Fibroblast of lung (primary cell): Measurements from ENCODE around the gene PCK2. TPM values are rescaled to one million over a fixed set of nuclear protein-coding genes. Genes with fewer than 3 reads are reported as not detected.

ENCODE experiments used
- DNase-seq, 2 donors: peaks; one replicate each; pipeline versions ENCODE4 v3.0.0 to v3.0.0-alpha.2; 2010; ENCODE audit warnings: low read depth in 2 of 2
- H2AFZ ChIP-seq: 2 replicates; pipeline ENCODE4 v1.5.1; 2012; ENCODE audit warnings: low read length, control low read depth, inconsistent platforms
- H3K27ac ChIP-seq: 2 replicates; pipeline ENCODE4 v1.5.1; 2011; ENCODE audit warnings: low read length, control low read depth; ENCODE audit not compliant: insufficient read depth
- H3K27me3 ChIP-seq: 2 replicates; pipeline ENCODE4 v1.5.1; 2011; ENCODE audit warnings: mild to moderate bottlenecking, low read length; ENCODE audit not compliant: control insufficient read depth, insufficient read depth
- H3K36me3 ChIP-seq: 2 replicates; pipeline ENCODE4 v1.5.1; 2011; ENCODE audit warnings: low read length; ENCODE audit not compliant: control insufficient read depth, insufficient read depth
- H3K4me1 ChIP-seq: 2 replicates; pipeline ENCODE4 v1.5.1; 2011; ENCODE audit warnings: low read length; ENCODE audit not compliant: control insufficient read depth, insufficient read depth; ENCODE audit errors: extremely low read depth
- H3K4me2 ChIP-seq: 2 replicates; pipeline ENCODE4 v1.5.1; 2011; ENCODE audit warnings: low read length, control low read depth; ENCODE audit not compliant: insufficient read depth; ENCODE audit errors: extremely low read depth
- H3K4me3 ChIP-seq, 4 experiments: fragments of 200-600 bp in 1 of 4; sonication (generic) in 1 of 4; replicated peaks in 1 of 4; 2 replicates each; pipeline ENCODE4 v1.5.1; 2011 to 2016; ENCODE audit warnings: low read length in 4 of 4, low read depth in 3 of 4, mild to moderate bottlenecking in 3 of 4, control low read depth in 2 of 4, inconsistent platforms in 1 of 4, mixed read lengths in 1 of 4; ENCODE audit not compliant: insufficient read depth in 1 of 4; ENCODE audit errors: control extremely low read depth in 1 of 4
- H3K79me2 ChIP-seq: 2 replicates; pipeline ENCODE4 v1.5.1; 2012; ENCODE audit warnings: mild to moderate bottlenecking, low read length, inconsistent platforms; ENCODE audit not compliant: control insufficient read depth, insufficient read depth
- H3K9ac ChIP-seq: 2 replicates; pipeline ENCODE4 v1.5.1; 2011; ENCODE audit warnings: mild to moderate bottlenecking, low read length, control low read depth; ENCODE audit not compliant: insufficient read depth
- H3K9me3 ChIP-seq: 2 replicates; pipeline ENCODE4 v1.5.1; 2012; ENCODE audit warnings: low read depth, low read length; ENCODE audit not compliant: control insufficient read depth, insufficient read depth
- H4K20me1 ChIP-seq: 2 replicates; pipeline ENCODE4 v1.5.1; 2011; ENCODE audit warnings: low read length; ENCODE audit not compliant: control insufficient read depth, insufficient read depth; ENCODE audit errors: extremely low read depth
- EZH2 ChIP-seq: IDR thresholded peaks from 2 replicates; pipeline ENCODE4 v1.5.1; 2012; ENCODE audit warnings: low read length, control low read depth, mild to moderate bottlenecking; ENCODE audit errors: missing control alignments
- polyA plus RNA-seq, 2 donors: library from polyadenylated mRNA; depleted of rRNA in 1 of 2; stranded (reverse) in 1 of 2; unstranded in 1 of 2; fragments of >200 nt; gene quantifications; 2 replicates each; pipeline ENCODE4 v1.2.1, GENCODE V29; 2011 to 2012; ENCODE audit warnings: missing spikeins in 1 of 2
- total RNA-seq: library from RNA; depleted of rRNA; stranded (reverse); fragments of >200 nt; gene quantifications from 2 replicates; pipeline ENCODE4 v1.2.1, GENCODE V29; 2014
- TF ChIP-seq, protein P1 (sequence below), 2 donors: IDR thresholded peaks in 1 of 2; conservative IDR thresholded peaks in 1 of 2; 1 replicate in 1 of 2; 2 replicates in 1 of 2; pipeline ENCODE4 v1.5.1; 2011 to 2012; ENCODE audit warnings: low read length in 2 of 2, control low read depth in 1 of 2, inconsistent platforms in 1 of 2, low read depth in 1 of 2, mild to moderate bottlenecking in 1 of 2

PCK2 gene
- total and polyA plus RNA-seq, 2 donors (not counting 1 experiment from before 2014, with no cell fraction given) = 15.9 to 71.3 TPM

DNA sequence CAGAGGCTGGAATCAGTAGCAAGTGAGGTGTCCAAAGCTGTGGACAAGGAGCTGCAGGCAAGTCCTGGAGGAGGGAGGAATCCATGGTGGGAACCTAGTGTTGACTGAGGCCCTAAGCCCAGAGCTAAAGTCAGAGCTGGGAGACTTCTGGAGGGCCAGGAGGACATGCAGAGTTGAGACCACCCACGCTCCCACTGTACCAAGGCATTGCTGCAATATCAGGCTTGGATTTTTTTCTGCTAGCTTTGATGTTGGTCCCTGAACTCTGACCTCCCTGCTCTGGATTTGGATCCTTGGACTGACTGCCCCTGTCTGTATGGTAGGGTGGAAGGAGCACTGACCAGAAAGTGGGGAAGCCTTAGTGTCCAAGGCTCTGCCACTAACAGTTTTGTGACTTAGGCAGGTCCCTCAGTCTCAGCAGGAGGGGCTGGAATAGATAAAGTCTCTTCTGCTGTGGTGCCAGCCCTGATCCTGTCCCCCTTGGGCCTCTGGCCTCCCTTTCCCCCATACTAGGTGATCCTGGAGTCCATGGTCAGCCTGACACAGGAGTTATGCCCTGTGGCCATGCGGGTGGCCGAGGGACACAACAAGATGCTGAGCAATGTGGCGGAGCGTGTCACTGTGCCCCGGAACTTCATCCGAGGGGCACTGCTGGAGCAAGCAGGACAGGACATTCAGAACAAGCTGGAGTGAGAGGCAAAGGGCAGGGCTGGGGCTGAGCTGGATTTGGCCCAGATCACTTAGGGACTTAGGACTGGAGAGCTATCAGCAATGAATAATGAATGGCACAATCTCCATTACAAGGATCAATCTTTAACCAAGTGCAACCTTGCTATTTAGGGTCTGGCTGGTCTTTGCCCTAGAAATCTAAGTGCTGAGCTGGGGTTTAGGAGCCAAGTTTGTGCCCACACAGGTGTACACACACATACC is 32.9 kb upstream of the PCK2 start:
- H3K79me2 ChIP-seq = no peaks in the 10 kb centered on the region
- no peaks in the 10 kb centered on the region for H3K36me3 ChIP-seq
- no peaks in the 10 kb centered on the region for H3K9me3 ChIP-seq
- H3K4me2 ChIP-seq = no peak overlapping the region
- no peak overlapping the region for H2AFZ ChIP-seq
- H3K27ac ChIP-seq = no peak overlapping the region
- DNase-seq = no peak
- H3K9ac ChIP-seq = no peak overlapping the region
- H3K4me3 ChIP-seq = no peak overlapping the region
- no peaks in the 10 kb centered on the region for H3K4me1 ChIP-seq
- TF ChIP-seq, protein P1, sequence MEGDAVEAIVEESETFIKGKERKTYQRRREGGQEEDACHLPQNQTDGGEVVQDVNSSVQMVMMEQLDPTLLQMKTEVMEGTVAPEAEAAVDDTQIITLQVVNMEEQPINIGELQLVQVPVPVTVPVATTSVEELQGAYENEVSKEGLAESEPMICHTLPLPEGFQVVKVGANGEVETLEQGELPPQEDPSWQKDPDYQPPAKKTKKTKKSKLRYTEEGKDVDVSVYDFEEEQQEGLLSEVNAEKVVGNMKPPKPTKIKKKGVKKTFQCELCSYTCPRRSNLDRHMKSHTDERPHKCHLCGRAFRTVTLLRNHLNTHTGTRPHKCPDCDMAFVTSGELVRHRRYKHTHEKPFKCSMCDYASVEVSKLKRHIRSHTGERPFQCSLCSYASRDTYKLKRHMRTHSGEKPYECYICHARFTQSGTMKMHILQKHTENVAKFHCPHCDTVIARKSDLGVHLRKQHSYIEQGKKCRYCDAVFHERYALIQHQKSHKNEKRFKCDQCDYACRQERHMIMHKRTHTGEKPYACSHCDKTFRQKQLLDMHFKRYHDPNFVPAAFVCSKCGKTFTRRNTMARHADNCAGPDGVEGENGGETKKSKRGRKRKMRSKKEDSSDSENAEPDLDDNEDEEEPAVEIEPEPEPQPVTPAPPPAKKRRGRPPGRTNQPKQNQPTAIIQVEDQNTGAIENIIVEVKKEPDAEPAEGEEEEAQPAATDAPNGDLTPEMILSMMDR (conservative IDR thresholded peaks at IDR 0.05 in 1 of 2, IDR thresholded peaks at IDR 0.05 in 1 of 2; ENCODE audit: low read depth in 1 of 2, low read length in 2 of 2) = no peak
- TF ChIP-seq EZH2 = no peak
- no peaks in the 10 kb centered on the region for H4K20me1 ChIP-seq
- no peaks in the 10 kb centered on the region for H3K27me3 ChIP-seq

DNA sequence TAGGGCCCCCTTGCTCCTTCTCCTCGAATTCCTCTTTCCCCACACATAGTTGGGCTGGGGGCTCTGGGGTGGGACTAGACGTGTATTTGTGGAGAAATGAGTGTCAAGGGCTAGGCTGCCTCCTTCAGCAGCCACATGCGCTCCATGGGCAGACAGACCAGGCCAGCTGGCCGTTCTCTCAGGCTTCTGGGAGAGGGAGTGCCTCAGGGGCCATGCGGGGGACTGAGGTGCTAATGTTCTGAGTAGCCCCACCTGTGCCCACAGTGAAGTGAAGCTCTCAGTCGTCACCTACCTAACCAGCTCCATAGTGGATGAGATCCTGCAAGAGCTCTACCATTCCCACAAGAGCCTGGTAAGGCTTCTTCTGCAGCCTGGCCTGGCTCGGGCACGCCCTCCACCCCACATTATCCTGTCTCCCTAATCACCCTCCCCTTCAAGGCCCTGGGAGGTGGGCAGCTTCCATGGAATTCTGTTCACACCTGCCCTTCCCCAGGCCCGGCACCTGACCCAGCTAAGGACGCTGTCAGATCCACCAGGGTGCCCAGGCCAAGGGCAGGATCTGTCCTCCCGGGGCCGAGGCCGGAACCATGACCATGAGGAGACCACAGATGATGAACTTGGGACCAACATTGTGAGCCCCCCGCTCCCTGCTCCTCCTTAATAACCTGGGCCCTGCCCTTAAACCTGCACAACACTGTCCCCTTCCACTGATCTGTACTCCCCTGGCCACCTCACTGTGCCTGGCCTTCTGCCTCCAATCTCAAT is 31.7 kb upstream of the PCK2 start:
- DNase-seq = no peak
- Histone ChIP-seq H3K9me3 (no peaks in the 10 kb centered on the region), H3K9ac (no peak overlapping the region), H3K27ac (no peak overlapping the region), H3K4me2 (no peak overlapping the region), H3K36me3 (no peaks in the 10 kb centered on the region), H3K4me1 (no peaks in the 10 kb centered on the region), H3K4me3 (no peak overlapping the region), H2AFZ (no peak overlapping the region), H3K27me3 (peaks cover 4% of the 10 kb centered on the region), H4K20me1 (no peaks in the 10 kb centered on the region), H3K79me2 (no peaks in the 10 kb centered on the region)
- TF ChIP-seq EZH2 = no peak
- TF ChIP-seq, protein P1 (conservative IDR thresholded peaks at IDR 0.05 in 1 of 2, IDR thresholded peaks at IDR 0.05 in 1 of 2; ENCODE audit: low read depth in 1 of 2, low read length in 2 of 2) = no peak

DNA sequence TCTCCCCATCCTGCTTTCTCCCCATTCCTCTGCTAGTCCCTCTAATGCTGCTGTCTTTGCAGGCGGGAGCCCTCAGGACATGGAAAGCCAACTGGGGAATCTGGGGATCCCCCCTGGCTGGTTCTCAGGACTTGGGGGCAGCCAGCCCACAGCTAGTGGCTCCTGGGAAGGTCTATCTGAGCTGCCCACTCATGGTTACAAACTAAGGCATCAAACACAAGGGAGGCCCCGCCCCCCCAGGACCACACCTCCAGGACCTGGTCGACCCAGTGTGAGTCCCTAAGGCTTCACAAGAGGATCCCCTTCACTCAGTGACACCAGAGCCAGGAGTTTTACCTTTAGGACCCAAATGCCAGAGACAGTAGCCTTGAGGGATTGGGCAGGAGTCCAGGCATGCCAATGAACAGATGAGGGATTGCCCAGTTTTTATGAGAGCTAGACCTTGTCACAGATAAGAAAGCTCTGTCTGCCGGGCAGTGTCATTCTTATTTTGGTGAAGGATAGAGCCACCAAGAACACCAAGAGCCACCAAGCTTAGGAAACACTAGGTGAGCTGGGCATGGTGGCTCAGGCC is 30.8 kb upstream of the PCK2 start:
- no peaks in the 10 kb centered on the region for H3K9me3 ChIP-seq

More for the DNA sequence above, 30.8 kb upstream of the PCK2 start:
- H3K4me3 ChIP-seq = no peak overlapping the region
- H3K4me1 ChIP-seq = no peaks in the 10 kb centered on the region
- H3K27ac ChIP-seq = no peak overlapping the region
- H3K27me3 ChIP-seq = peaks cover 4% of the 10 kb centered on the region
- TF ChIP-seq, protein P1 (conservative IDR thresholded peaks at IDR 0.05 in 1 of 2, IDR thresholded peaks at IDR 0.05 in 1 of 2; ENCODE audit: low read depth in 1 of 2, low read length in 2 of 2) = no peak
- TF ChIP-seq EZH2 = no peak
- no peak for DNase-seq
- H3K9ac ChIP-seq = no peak overlapping the region
- no peaks in the 10 kb centered on the region for H3K36me3 ChIP-seq
- H3K79me2 ChIP-seq = no peaks in the 10 kb centered on the region
- no peak overlapping the region for H3K4me2 ChIP-seq
- H4K20me1 ChIP-seq = no peaks in the 10 kb centered on the region
- H2AFZ ChIP-seq = no peak overlapping the region
